KMS-11 (cell line): Measurements from ENCODE around the gene CIROP.

Experiments used
- H2AFZ ChIP-seq: fragments of 200-600 bp; sonication (generic); 2 replicates; pipeline ENCODE4 v1.6.1; 2016; ENCODE audit warnings: antibody characterized with exemption, mixed run types, low read depth
- H3K27ac ChIP-seq: fragments of 200-600 bp; sonication (generic); 2 replicates; pipeline ENCODE4 v1.6.1; 2016; ENCODE audit warnings: mild to moderate bottlenecking, mixed run types
- H3K27me3 ChIP-seq: fragments of 200-600 bp; sonication (generic); 2 replicates; pipeline ENCODE4 v1.6.1; 2017; ENCODE audit warnings: mild to moderate bottlenecking, low read depth, mixed run types, moderate library complexity; ENCODE audit not compliant: insufficient read depth
- H3K36me3 ChIP-seq: fragments of 200-600 bp; sonication (generic); 2 replicates; pipeline ENCODE4 v1.6.1; 2017; ENCODE audit warnings: mild to moderate bottlenecking, mixed run types; ENCODE audit not compliant: insufficient read depth
- H3K4me1 ChIP-seq: fragments of 200-600 bp; sonication (generic); 2 replicates; pipeline ENCODE4 v1.6.1; 2016; ENCODE audit warnings: mild to moderate bottlenecking, low read depth, mixed run types; ENCODE audit not compliant: poor library complexity, severe bottlenecking
- H3K4me2 ChIP-seq: fragments of 200-600 bp; sonication (generic); 2 replicates; pipeline ENCODE4 v1.7.0; 2016; ENCODE audit warnings: mild to moderate bottlenecking, mixed run types
- H3K4me3 ChIP-seq: fragments of 200-600 bp; sonication (generic); IDR thresholded peaks from 2 replicates; pipeline ENCODE4 v1.6.1; 2017; ENCODE audit warnings: low read depth, low read length, mixed read lengths; ENCODE audit not compliant: insufficient read depth
- H3K79me2 ChIP-seq: fragments of 200-600 bp; sonication (generic); 2 replicates; pipeline ENCODE4 v1.6.1; 2016; ENCODE audit warnings: low read depth, mixed run types; ENCODE audit not compliant: insufficient read depth
- H3K9ac ChIP-seq: fragments of 200-600 bp; sonication (generic); 2 replicates; pipeline ENCODE4 v1.6.1; 2016; ENCODE audit warnings: mild to moderate bottlenecking, mixed run types
- H4K20me1 ChIP-seq: fragments of 200-600 bp; sonication (generic); 2 replicates; pipeline ENCODE4 v1.6.1; 2016; ENCODE audit warnings: mild to moderate bottlenecking, mixed run types; ENCODE audit not compliant: insufficient read depth
- TF ChIP-seq, protein P1 (sequence below): fragments of 200-600 bp; sonication (generic); conservative IDR thresholded peaks from 2 replicates; pipeline ENCODE4 v1.6.1; 2017; ENCODE audit warnings: low read depth, mild to moderate bottlenecking, antibody characterized with exemption, low read length, moderate library complexity, mixed read lengths

The CIROP gene

GRCh38 chr14:23104591-23105347 is at the start of gene CIROP:
CIROP (minus strand) TSS chr14:23104989; CDS start chr14:23104920, 69 bp downstream.
- TF ChIP-seq, protein P1, sequence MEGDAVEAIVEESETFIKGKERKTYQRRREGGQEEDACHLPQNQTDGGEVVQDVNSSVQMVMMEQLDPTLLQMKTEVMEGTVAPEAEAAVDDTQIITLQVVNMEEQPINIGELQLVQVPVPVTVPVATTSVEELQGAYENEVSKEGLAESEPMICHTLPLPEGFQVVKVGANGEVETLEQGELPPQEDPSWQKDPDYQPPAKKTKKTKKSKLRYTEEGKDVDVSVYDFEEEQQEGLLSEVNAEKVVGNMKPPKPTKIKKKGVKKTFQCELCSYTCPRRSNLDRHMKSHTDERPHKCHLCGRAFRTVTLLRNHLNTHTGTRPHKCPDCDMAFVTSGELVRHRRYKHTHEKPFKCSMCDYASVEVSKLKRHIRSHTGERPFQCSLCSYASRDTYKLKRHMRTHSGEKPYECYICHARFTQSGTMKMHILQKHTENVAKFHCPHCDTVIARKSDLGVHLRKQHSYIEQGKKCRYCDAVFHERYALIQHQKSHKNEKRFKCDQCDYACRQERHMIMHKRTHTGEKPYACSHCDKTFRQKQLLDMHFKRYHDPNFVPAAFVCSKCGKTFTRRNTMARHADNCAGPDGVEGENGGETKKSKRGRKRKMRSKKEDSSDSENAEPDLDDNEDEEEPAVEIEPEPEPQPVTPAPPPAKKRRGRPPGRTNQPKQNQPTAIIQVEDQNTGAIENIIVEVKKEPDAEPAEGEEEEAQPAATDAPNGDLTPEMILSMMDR: no peak
- Histone ChIP-seq H3K36me3 (no peaks in the 10 kb centered on the region), H3K27me3 (no peaks in the 10 kb centered on the region), H3K4me1 (peaks cover 17% of the 10 kb centered on the region), H3K9ac (no peak within 1 kb of the TSS), H3K27ac (no peak within 1 kb of the TSS), H4K20me1 (no peaks in the 10 kb centered on the region), H3K4me2 (no peak within 1 kb of the TSS), H3K79me2 (no peaks in the 10 kb centered on the region), H2AFZ (no peak within 1 kb of the TSS), H3K4me3 (no peak within 1 kb of the TSS)

- Histone ChIP-seq H3K4me3 (no peak overlapping the region), H3K79me2 (no peaks in the 10 kb centered on the region), H3K36me3 (no peaks in the 10 kb centered on the region), H3K27me3 (no peaks in the 10 kb centered on the region), H4K20me1 (no peaks in the 10 kb centered on the region), H3K9ac (no peak overlapping the region), H3K4me2 (no peak overlapping the region), H3K27ac (no peak overlapping the region), H3K4me1 (no peaks in the 10 kb centered on the region), H2AFZ (no peak overlapping the region)
- TF ChIP-seq, protein P1: no peak
Measured at GRCh38 chr14:23153851-23154796, 49.3 kb upstream of the CIROP start.

DNA sequence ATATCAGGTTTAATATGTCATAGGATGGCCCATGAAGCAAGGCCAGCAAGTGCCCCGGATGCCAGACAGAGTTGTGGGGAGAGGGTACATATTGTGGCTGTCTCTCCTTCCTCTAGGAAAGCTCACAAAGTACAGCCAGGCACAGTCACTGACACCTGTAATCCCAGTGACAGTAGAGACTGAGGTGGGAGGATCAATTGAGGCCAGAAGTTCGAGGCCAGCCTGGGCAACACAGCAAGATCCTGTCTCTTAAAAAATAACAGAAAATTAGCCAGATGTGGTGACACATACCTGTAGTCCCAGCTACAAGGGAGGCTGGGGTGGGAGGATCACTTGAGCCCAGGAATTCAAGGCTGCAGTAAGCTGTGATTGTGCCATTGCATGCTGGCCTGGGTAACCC is 46.6 kb upstream of the CIROP start:
- H3K4me1 ChIP-seq: no peaks in the 10 kb centered on the region
- TF ChIP-seq, protein P1: no peak
- no peaks in the 10 kb centered on the region for H3K79me2 ChIP-seq
- H3K4me2 ChIP-seq: no peak overlapping the region
- H3K36me3 ChIP-seq: no peaks in the 10 kb centered on the region
- H3K9ac ChIP-seq: no peak overlapping the region
- H3K27me3 ChIP-seq: no peaks in the 10 kb centered on the region
- no peak overlapping the region for H2AFZ ChIP-seq
- H4K20me1 ChIP-seq: no peaks in the 10 kb centered on the region
- H3K27ac ChIP-seq: no peak overlapping the region
- no peak overlapping the region for H3K4me3 ChIP-seq

GRCh38 chr14:23149745-23150144 is 45.0 kb upstream of the CIROP start:
- no peaks in the 10 kb centered on the region for H3K4me1 ChIP-seq
- no peak overlapping the region for H2AFZ ChIP-seq
- no peaks in the 10 kb centered on the region for H3K36me3 ChIP-seq
- H3K27ac ChIP-seq: no peak overlapping the region
- H4K20me1 ChIP-seq: no peaks in the 10 kb centered on the region
- no peaks in the 10 kb centered on the region for H3K79me2 ChIP-seq
- TF ChIP-seq, protein P1: no peak
- no peak overlapping the region for H3K4me2 ChIP-seq
- no peak overlapping the region for H3K4me3 ChIP-seq
- no peaks in the 10 kb centered on the region for H3K27me3 ChIP-seq
- H3K9ac ChIP-seq: no peak overlapping the region
